GM23338 (cell line): ENCODE data around the gene STK39.

Experiments
- CREB1 ChIP-seq: fragments of 250-450 bp; sonication (Bioruptor Pico); IDR thresholded peaks from 2 replicates; pipeline ENCODE4 v1.5.0; 2020; ENCODE audit warnings: low read depth, mild to moderate bottlenecking, moderate library complexity
- EZH2 ChIP-seq: fragments of 200-600 bp; sonication (generic); IDR thresholded peaks from one replicate; pipeline ENCODE4 v1.8.0; 2017; ENCODE audit warnings: antibody characterized with exemption, mild to moderate bottlenecking, low read depth; ENCODE audit not compliant: unreplicated experiment
- ZNF114 ChIP-seq: fragments of 250-450 bp; sonication (Bioruptor Pico); IDR thresholded peaks from 2 replicates; pipeline ENCODE4 v1.5.0; 2020; ENCODE audit warnings: mild to moderate bottlenecking, moderate library complexity
- ZNF331 ChIP-seq: fragments of 250-450 bp; sonication (Bioruptor Pico); IDR thresholded peaks from 2 replicates; pipeline ENCODE4 v1.5.0; 2020; ENCODE audit warnings: low read depth, mild to moderate bottlenecking, moderate library complexity
- TF ChIP-seq, protein P1 (sequence below), 2 experiments: fragments of 200-600 bp in 1 of 2; sonication (generic) in 1 of 2; conservative IDR thresholded peaks; 2 replicates each; pipeline versions ENCODE4 v1.5.1 to v1.6.1; 2016 to 2017; ENCODE audit warnings: antibody characterized with exemption in 2 of 2, low read depth in 2 of 2, mild to moderate bottlenecking in 2 of 2, moderate library complexity in 1 of 2
- TF ChIP-seq, protein P2 (sequence below): IDR thresholded peaks from one replicate; pipeline ENCODE4 v1.6.1; 2018; ENCODE audit warnings: antibody characterized with exemption; ENCODE audit not compliant: unreplicated experiment

DNA sequence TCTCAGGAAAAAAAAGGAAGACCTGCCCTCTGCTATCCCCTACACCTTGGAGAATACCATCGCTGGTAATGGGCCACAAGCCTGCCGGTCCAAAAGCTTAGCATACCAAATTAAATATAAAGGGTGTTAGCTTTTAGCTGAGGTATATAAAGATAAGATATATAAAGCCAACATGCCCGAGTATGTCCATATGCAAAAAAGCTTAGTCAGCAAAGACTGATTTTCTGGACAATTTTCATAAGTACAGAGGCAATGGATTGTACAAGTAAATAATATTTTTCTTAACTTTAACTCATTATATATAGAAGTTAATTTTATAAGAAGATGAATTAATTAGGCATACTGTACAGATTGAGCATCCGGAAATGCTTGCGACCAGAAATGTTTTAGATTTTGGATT, 106.5 kb downstream of the STK39 start:
- TF ChIP-seq, protein P1, sequence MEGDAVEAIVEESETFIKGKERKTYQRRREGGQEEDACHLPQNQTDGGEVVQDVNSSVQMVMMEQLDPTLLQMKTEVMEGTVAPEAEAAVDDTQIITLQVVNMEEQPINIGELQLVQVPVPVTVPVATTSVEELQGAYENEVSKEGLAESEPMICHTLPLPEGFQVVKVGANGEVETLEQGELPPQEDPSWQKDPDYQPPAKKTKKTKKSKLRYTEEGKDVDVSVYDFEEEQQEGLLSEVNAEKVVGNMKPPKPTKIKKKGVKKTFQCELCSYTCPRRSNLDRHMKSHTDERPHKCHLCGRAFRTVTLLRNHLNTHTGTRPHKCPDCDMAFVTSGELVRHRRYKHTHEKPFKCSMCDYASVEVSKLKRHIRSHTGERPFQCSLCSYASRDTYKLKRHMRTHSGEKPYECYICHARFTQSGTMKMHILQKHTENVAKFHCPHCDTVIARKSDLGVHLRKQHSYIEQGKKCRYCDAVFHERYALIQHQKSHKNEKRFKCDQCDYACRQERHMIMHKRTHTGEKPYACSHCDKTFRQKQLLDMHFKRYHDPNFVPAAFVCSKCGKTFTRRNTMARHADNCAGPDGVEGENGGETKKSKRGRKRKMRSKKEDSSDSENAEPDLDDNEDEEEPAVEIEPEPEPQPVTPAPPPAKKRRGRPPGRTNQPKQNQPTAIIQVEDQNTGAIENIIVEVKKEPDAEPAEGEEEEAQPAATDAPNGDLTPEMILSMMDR (conservative IDR thresholded peaks at IDR 0.05; ENCODE audit: low read depth in 2 of 2) = no peak
- TF ChIP-seq ZNF114 = no peak
- TF ChIP-seq EZH2 = no peak
- TF ChIP-seq, protein P2, sequence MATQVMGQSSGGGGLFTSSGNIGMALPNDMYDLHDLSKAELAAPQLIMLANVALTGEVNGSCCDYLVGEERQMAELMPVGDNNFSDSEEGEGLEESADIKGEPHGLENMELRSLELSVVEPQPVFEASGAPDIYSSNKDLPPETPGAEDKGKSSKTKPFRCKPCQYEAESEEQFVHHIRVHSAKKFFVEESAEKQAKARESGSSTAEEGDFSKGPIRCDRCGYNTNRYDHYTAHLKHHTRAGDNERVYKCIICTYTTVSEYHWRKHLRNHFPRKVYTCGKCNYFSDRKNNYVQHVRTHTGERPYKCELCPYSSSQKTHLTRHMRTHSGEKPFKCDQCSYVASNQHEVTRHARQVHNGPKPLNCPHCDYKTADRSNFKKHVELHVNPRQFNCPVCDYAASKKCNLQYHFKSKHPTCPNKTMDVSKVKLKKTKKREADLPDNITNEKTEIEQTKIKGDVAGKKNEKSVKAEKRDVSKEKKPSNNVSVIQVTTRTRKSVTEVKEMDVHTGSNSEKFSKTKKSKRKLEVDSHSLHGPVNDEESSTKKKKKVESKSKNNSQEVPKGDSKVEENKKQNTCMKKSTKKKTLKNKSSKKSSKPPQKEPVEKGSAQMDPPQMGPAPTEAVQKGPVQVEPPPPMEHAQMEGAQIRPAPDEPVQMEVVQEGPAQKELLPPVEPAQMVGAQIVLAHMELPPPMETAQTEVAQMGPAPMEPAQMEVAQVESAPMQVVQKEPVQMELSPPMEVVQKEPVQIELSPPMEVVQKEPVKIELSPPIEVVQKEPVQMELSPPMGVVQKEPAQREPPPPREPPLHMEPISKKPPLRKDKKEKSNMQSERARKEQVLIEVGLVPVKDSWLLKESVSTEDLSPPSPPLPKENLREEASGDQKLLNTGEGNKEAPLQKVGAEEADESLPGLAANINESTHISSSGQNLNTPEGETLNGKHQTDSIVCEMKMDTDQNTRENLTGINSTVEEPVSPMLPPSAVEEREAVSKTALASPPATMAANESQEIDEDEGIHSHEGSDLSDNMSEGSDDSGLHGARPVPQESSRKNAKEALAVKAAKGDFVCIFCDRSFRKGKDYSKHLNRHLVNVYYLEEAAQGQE = no peak
- TF ChIP-seq CREB1 (CRISPR knock-in tag) = no peak
- TF ChIP-seq ZNF331 (CRISPR knock-in tag) = no peak
